ENCODE results near the gene ZDHHC7. TPM values are rescaled to one million over a fixed set of nuclear protein-coding genes. Genes with fewer than 3 reads are reported as not detected.

Gene ZDHHC7
- total RNA-seq, 4 donors from 2014 or later: 55.3 to 77.5 (median 66.3) TPM

- no peak overlapping the region for H3K4me3 ChIP-seq
- peaks cover 0 to 24% (median 5%) of the 10 kb centered on the region in 3 donors for H3K4me1 ChIP-seq
- no peaks in the 10 kb centered on the region for H3K36me3 ChIP-seq
- no peak for ATAC-seq
- TF ChIP-seq POLR2A (IDR thresholded peaks at IDR 0.05) (no peak), CTCF (IDR thresholded peaks at IDR 0.05) (no peak), POLR2AphosphoS5 (IDR thresholded peaks at IDR 0.05) (no peak), EP300 (IDR thresholded peaks at IDR 0.05) (no peak)
- no peaks in the 10 kb centered on the region for H3K9me3 ChIP-seq
- H3K27ac ChIP-seq: no peak overlapping the region
- no peaks in the 10 kb centered on the region for H3K27me3 ChIP-seq
- no CpG with 5 or more reads among the region's 6 CpGs for WGBS, 2 donors (ENCODE audit: low coverage in 1 of 2)
Measured at GRCh38 chr16:84955427-84955826, 55.9 kb downstream of the ZDHHC7 start.

- Histone ChIP-seq H3K9me3 (no peaks in the 10 kb centered on the region), H3K4me1 (peaks cover 0 to 24% (median 5%) of the 10 kb centered on the region in 3 donors), H3K36me3 (no peaks in the 10 kb centered on the region), H3K27ac (peak overlapping the region in 3 of 4 donors; percentile 48 to 71 (median 61)), H3K4me3 (no peak overlapping the region), H3K27me3 (no peaks in the 10 kb centered on the region)
- WGBS, 2 donors (ENCODE audit: low coverage in 1 of 2): 73 to 84% methylated on average over 6 to 8 of the region's 9 CpGs
- no peak for TF ChIP-seq POLR2AphosphoS5 (IDR thresholded peaks at IDR 0.05)
- TF ChIP-seq CTCF (IDR thresholded peaks at IDR 0.05): no peak
- TF ChIP-seq POLR2A (IDR thresholded peaks at IDR 0.05): no peak
- TF ChIP-seq EP300 (IDR thresholded peaks at IDR 0.05): no peak
- ATAC-seq: no peak
Measured at GRCh38 chr16:84953190-84953746, 58.1 kb downstream of the ZDHHC7 start.

GRCh38 chr16:84952335-84953189, 58.8 kb downstream of the ZDHHC7 start:
- Histone ChIP-seq H3K27ac (peak overlapping the region in 3 of 4 donors; percentile 48 to 71 (median 61)), H3K9me3 (no peaks in the 10 kb centered on the region), H3K36me3 (no peaks in the 10 kb centered on the region), H3K4me3 (no peak overlapping the region), H3K4me1 (peaks cover 0 to 24% (median 5%) of the 10 kb centered on the region in 3 donors), H3K27me3 (no peaks in the 10 kb centered on the region)
- ATAC-seq: peak; percentile 89
- TF ChIP-seq POLR2A (IDR thresholded peaks at IDR 0.05) (peak in 1 of 2 donors; percentile 0), EP300 (IDR thresholded peaks at IDR 0.05) (no peak), POLR2AphosphoS5 (IDR thresholded peaks at IDR 0.05) (peak; percentile 78), CTCF (IDR thresholded peaks at IDR 0.05) (peak in 3 of 4 experiments; percentile 88 to 96 (median 95))
- WGBS, 2 donors (ENCODE audit: low coverage in 1 of 2): 0 to 34% methylated on average over 3 of the region's 12 CpGs

- Histone ChIP-seq H3K27me3 (no peaks in the 10 kb centered on the region), H3K27ac (no peak overlapping the region), H3K9me3 (no peaks in the 10 kb centered on the region), H3K36me3 (no peaks in the 10 kb centered on the region), H3K4me3 (no peak overlapping the region), H3K4me1 (peaks cover 0 to 24% (median 5%) of the 10 kb centered on the region in 3 donors)
- 77 to 80% methylated on average over 1 to 7 of the region's 10 CpGs for WGBS, 2 donors (ENCODE audit: low coverage in 1 of 2)
- no peak for TF ChIP-seq POLR2AphosphoS5 (IDR thresholded peaks at IDR 0.05)
- no peak for TF ChIP-seq CTCF (IDR thresholded peaks at IDR 0.05)
- no peak for TF ChIP-seq EP300 (IDR thresholded peaks at IDR 0.05)
- no peak for TF ChIP-seq POLR2A (IDR thresholded peaks at IDR 0.05)
- ATAC-seq: no peak
Measured at GRCh38 chr16:84950906-84951305, 60.4 kb downstream of the ZDHHC7 start.

All from gastroesophageal sphincter (tissue), 4 donors.